GM20000 (cell line): ENCODE measurements around the gene TBC1D2.

Experiments used
- DNase-seq: peaks from one replicate; pipeline ENCODE4 v3.0.0; 2012; ENCODE audit warnings: low spot score
- TF ChIP-seq, protein P1 (sequence below): IDR thresholded peaks from 2 replicates; pipeline ENCODE4 v1.5.1; 2012; ENCODE audit warnings: mild to moderate bottlenecking, control low read depth; ENCODE audit errors: extremely low read depth, missing control alignments

Gene TBC1D2

DNA sequence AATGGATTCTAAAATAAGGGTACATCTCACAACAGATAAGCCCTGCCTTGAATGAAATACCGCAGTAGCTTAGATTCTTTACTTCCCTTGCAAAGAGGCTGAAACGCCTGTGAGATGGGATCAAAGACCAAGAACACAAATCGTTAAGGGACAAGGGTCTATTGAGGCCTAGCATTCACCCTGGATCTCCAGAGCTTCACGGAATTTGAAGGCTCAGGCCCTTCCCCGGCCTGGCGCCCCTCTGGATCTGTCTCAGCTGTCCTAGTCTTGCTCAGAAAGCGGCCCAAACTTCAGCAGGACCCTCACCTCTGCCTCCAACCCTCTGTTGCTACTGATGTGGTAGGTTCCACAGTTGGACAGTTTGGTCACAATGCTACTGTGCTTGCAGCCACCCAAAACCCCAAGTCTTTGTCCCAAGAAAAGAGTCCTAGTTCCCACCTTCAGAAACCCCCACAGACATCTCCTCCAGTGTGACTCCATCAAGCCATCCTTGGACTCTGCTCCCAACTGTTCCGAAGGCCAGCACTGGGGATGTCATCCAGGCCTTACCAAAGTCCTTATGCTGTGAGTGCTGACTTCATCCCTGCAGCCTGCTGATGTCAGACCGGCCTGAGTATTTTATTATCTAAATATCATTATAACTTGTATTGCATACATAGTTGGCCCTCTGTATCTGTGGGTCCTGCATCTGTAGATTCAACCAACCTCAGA, 72.4 kb downstream of the TBC1D2 start:
- TF ChIP-seq, protein P1, sequence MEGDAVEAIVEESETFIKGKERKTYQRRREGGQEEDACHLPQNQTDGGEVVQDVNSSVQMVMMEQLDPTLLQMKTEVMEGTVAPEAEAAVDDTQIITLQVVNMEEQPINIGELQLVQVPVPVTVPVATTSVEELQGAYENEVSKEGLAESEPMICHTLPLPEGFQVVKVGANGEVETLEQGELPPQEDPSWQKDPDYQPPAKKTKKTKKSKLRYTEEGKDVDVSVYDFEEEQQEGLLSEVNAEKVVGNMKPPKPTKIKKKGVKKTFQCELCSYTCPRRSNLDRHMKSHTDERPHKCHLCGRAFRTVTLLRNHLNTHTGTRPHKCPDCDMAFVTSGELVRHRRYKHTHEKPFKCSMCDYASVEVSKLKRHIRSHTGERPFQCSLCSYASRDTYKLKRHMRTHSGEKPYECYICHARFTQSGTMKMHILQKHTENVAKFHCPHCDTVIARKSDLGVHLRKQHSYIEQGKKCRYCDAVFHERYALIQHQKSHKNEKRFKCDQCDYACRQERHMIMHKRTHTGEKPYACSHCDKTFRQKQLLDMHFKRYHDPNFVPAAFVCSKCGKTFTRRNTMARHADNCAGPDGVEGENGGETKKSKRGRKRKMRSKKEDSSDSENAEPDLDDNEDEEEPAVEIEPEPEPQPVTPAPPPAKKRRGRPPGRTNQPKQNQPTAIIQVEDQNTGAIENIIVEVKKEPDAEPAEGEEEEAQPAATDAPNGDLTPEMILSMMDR: no peak
- DNase-seq: no peak

DNA sequence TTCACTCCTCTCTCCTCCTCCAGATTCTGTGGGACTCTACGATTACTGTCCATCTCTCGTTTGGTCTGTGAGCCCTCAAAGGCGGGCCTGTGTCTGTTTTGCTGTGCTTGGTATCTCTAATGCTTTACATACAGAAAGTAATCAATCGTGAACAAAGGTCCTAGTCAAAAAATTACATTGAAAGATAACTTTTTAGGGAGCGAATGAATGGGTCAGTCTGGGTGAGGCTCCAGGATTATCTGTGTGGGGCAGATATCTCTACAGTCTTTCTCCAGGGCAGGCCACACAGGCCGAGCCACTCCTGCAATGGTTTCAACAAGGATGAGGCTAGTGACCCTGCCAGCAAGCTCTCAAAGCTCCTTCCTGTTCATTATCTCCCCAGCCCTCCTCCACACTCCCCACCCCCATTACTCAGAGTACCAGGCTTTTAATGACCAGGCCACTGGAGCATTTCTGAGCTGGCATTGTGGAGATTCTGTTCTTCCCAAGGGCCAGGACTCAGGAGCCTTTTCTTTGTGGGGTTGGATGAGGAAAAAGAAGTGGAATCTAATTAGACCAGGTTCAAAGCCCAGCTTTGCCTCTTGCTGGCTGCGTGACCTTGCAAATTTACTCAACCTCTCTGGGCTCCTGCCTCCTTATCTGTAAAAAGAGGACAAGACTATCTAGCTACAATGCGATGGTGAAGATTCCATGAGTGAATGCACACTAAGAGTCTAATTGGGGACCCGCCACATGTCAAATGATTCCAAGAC, 73.2 kb downstream of the TBC1D2 start:
- TF ChIP-seq, protein P1: no peak
- DNase-seq: no peak

DNA sequence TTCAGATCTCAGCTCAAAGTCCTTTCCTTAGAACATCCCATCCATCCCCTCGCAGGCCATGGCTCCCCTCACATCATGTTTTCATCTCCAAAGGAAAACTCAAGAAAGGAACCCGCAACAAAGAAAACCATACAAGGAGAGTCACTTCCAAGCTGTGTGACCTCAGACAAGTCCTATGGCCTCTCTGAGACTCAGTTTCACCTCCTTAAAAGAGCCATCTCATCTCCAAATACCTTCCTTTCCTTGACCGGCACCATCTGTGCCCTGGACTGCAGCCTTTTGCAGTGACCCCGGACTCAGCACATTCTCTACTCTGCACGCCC, 73.7 kb downstream of the TBC1D2 start:
- DNase-seq: no peak
- TF ChIP-seq, protein P1: no peak

DNA sequence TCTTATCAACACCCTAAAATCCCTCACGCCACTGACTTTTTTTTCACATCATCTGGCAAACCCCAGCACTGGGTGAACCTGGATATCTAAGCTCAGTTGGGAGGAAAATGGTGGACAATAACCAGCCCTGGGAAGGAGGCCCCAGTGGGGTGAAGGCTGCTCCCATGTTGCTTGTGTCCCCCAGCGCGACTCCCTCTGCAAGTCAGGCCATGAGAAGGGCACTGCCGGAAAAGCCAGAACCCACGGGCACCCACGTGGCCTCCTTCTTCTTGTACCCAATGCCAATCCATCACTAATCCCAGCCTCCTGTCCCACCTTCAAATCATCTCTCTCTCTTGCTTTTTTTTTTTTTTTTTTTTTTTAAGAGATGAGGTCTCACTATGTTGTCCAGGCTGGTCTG, 74.5 kb downstream of the TBC1D2 start:
- TF ChIP-seq, protein P1: no peak
- no peak for DNase-seq

DNA sequence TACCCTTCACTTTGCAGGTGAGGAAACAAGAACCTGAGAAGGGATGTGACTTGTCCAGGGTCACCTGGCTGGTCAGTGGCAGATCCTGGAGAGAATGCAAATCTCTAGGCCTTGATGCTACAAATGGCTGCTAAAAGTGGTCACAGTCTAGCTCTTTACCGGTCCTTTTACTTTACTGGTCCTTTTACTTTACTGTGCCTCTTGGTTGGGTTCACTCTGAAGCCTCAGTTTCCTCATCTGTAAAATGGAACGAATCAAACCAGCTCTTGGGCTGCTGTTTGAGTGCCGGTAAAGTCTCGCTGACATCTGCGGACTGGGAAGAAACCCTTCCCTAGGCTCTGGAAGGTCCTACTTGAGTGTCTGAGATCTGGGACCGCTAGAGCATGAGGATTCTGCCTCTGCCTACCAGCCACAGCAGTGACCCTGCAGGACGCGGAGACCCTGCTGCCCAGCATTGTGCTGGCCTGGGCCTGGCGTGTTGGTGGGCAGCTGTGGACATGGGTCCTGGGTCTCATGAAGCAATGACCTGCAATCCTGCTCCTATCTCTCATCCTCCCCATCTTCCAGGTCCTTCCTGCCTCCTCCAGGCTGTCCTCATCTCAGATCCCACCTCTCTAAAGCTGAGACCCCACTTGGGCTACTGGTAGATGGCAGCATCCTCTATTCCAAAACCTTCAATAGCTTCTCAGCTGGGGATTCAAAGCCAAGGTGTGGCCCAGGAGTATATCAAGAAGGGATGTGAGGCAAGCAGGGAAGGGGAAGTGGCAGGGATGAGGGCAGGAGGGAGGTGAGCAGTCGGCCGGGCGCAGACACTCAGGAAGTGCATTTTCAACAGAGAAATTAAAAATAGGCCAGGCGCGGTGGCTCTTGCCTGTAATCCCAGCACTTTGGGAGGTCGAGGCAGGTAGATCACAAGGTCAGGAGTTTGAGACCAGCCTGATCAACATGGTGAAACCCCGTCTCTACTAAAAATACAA, 76.3 kb downstream of the TBC1D2 start:
- TF ChIP-seq, protein P1: no peak
- DNase-seq: no peak

DNA sequence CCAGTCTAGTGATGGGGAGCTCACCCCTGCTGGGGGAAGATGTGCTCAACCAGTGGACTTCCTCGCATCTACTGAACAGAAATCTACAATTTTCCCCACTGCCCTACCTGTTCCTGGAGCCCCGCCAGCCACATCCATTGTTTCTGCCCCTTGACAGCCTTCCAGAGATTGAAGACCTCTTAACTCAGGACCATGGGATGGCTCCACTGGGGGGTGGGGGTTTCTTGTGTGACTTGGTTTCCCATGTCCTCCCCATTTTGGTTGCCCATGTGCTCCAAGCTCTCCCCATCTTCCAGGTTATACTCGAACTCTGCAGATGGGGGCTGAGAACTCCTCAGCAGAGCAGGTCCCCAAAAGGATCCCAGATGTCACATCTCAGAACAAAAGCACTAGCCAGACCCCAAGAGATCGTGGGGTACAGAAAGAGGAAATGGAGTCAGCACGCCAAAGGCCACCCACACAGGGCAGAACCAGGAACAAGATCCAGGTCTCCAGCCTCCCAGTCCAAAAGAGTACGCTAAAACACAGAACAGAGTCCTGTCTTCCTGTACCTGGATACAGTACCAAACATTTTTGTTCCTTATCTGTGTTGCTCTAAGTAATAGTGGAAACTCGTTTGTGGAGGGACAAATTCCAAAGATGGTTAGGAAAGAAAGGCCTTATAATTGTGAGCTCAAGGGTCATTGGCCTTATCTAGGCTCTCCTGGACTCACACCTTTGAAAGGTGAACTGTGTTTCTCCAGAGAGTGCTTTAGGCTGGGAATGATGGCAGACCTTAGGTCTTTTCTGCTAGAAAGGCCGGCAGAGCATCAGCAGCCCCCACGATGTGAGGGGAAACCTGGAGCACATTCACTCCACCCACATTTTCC, 78.8 kb downstream of the TBC1D2 start:
- no peak for DNase-seq
- TF ChIP-seq, protein P1: no peak
